Measurements from ENCODE around the gene TBK1.
"Not testable (repeated sequence)": the region's sequence is repeated elsewhere in the genome, so short reads cannot be mapped to it uniquely, and the experiment has no call there.

Gene TBK1

DNA sequence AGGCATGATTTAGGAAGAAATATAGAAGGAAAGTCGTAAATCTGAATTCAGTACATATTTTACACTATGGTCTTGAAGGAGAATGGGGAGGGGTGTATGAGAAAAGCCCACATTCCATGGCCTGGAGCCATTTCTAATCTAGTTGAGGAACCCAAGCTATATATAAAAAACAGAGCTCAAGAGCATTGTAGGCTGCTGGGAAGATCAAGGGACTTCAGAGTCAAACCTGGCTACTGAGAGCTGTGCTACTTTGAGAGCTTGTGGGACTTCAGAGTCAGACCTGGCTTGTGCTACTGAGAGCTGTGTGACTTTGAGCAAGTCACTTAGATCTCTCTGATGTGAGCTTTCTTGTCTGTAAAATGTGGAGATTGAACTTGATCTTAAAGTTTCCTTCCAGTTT lies 58.7 kb downstream of the TBK1 start:
- FAIRE-seq (no peak), DNase-seq (ENCODE audit: insufficient read length, low spot score) (no peak)
- TF ChIP-seq POLR2AphosphoS5 (IDR thresholded peaks at IDR 0.05; ENCODE audit: low read depth, low read length) (no peak), PAX5 (IDR thresholded peaks at IDR 0.05; ENCODE audit: insufficient read depth, low read length, severe bottlenecking) (no peak), TAF1 (IDR thresholded peaks at IDR 0.05; ENCODE audit: low read depth, low read length) (no peak), POU2F2 (IDR thresholded peaks at IDR 0.05; ENCODE audit: low read depth, low read length) (no peak), SPI1 (IDR thresholded peaks at IDR 0.05; ENCODE audit: low read depth, low read length) (no peak), POLR2A (IDR thresholded peaks at IDR 0.05; ENCODE audit: low read depth, low read length) (no peak)

DNA sequence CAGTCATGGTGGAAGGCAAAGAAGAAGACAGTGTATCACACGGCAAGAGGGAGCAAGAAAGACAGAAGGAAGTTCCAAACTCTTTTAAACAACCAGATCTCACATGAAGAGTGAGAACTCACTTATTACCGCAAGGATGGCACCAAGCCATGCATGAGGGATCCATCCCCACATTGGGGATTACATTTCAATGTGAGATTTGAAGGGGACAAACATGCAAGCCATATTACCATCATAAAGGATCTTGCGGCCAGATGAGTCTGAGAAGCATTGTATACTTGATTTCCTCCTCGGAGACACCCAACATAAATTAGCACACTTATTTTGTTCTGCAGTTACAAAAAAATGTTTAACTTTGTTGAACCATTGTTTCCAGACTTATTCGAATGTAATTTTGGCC lies 66.5 kb downstream of the TBK1 start:
- TF ChIP-seq POU2F2 (IDR thresholded peaks at IDR 0.05; ENCODE audit: low read depth, low read length), result no peak
- TF ChIP-seq PAX5 (IDR thresholded peaks at IDR 0.05; ENCODE audit: insufficient read depth, low read length, severe bottlenecking), result no peak
- TF ChIP-seq SPI1 (IDR thresholded peaks at IDR 0.05; ENCODE audit: low read depth, low read length), result no peak
- no peak for TF ChIP-seq POLR2A (IDR thresholded peaks at IDR 0.05; ENCODE audit: low read depth, low read length)
- TF ChIP-seq TAF1 (IDR thresholded peaks at IDR 0.05; ENCODE audit: low read depth, low read length), result no peak
- TF ChIP-seq POLR2AphosphoS5 (IDR thresholded peaks at IDR 0.05; ENCODE audit: low read depth, low read length), result no peak
- no peak for DNase-seq (ENCODE audit: insufficient read length, low spot score)
- FAIRE-seq, result no peak

DNA sequence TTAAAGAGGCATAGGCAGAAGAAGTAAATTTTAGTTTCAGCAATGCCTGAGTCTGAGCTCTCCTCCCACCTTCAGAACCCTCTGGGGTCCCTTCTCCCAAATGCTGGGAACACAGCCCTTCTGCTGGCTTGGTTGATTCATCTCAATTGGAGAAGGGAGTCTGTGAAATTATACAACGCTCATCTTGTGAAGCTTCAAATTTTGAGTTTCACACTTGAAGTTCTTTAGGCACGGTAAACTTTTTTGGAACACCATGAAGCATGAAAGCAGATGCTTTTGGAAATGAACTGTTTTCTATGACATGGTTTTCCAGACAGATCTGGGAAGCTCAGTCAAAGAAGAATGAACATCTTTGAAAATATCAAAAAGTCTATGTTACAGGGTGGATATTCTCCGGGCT lies 69.9 kb downstream of the TBK1 start:
- TF ChIP-seq TAF1 (IDR thresholded peaks at IDR 0.05; ENCODE audit: low read depth, low read length), result no peak
- no peak for TF ChIP-seq POU2F2 (IDR thresholded peaks at IDR 0.05; ENCODE audit: low read depth, low read length)
- TF ChIP-seq POLR2A (IDR thresholded peaks at IDR 0.05; ENCODE audit: low read depth, low read length), result no peak
- no peak for TF ChIP-seq POLR2AphosphoS5 (IDR thresholded peaks at IDR 0.05; ENCODE audit: low read depth, low read length)
- no peak for FAIRE-seq
- DNase-seq (ENCODE audit: insufficient read length, low spot score), result no peak

DNA sequence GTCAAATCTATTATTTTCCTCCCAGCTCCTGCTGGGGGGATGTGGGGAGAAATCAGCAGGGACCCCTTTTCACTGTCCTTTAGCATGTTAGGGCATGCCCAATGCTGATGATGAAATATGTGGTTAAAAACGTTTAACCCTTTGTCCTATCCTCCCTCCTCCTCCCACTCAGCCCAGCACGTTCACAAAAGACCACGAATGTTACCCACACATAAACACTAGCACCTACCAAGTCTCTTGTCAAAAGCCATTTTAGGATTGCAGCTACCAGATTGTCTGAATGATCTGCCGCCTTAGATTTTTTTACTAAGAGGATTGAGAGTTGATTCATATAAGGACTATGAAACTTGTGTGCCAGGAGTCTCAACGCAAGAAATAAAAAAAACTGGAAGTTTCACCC lies 70.4 kb downstream of the TBK1 start:
- peak; percentile 5 for FAIRE-seq
- no peak for TF ChIP-seq TAF1 (IDR thresholded peaks at IDR 0.05; ENCODE audit: low read depth, low read length)
- no peak for TF ChIP-seq PAX5 (IDR thresholded peaks at IDR 0.05; ENCODE audit: insufficient read depth, low read length, severe bottlenecking)
- no peak for DNase-seq (ENCODE audit: insufficient read length, low spot score)

DNA sequence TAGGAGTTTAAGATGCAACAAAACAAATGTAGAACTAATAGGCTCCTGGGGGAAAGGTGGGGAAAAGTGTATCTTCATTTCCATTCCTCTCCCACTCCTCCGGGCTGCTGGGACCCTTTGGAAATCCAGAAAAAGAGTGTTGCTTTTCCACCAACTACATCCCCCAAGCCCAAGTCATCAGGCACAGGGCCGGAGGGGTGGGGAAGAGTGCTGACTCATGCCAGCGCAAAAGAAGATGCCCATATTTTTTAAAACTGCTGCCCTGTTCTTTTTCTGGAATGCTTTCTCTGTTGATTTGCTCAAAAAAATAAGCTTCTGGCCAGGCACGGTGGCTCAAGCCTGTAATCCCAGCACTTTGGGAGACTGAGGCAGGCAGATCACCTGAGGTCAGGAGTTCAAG lies 70.9 kb downstream of the TBK1 start:
- no peak for DNase-seq (ENCODE audit: insufficient read length, low spot score)
- FAIRE-seq, result no peak
- TF ChIP-seq POLR2AphosphoS5 (IDR thresholded peaks at IDR 0.05; ENCODE audit: low read depth, low read length), result no peak
- TF ChIP-seq PAX5 (IDR thresholded peaks at IDR 0.05; ENCODE audit: insufficient read depth, low read length, severe bottlenecking), result no peak
- no peak for TF ChIP-seq POLR2A (IDR thresholded peaks at IDR 0.05; ENCODE audit: low read depth, low read length)
- no peak for TF ChIP-seq TAF1 (IDR thresholded peaks at IDR 0.05; ENCODE audit: low read depth, low read length)
- no peak for TF ChIP-seq POU2F2 (IDR thresholded peaks at IDR 0.05; ENCODE audit: low read depth, low read length)
- TF ChIP-seq SPI1 (IDR thresholded peaks at IDR 0.05; ENCODE audit: low read depth, low read length), result no peak

DNA sequence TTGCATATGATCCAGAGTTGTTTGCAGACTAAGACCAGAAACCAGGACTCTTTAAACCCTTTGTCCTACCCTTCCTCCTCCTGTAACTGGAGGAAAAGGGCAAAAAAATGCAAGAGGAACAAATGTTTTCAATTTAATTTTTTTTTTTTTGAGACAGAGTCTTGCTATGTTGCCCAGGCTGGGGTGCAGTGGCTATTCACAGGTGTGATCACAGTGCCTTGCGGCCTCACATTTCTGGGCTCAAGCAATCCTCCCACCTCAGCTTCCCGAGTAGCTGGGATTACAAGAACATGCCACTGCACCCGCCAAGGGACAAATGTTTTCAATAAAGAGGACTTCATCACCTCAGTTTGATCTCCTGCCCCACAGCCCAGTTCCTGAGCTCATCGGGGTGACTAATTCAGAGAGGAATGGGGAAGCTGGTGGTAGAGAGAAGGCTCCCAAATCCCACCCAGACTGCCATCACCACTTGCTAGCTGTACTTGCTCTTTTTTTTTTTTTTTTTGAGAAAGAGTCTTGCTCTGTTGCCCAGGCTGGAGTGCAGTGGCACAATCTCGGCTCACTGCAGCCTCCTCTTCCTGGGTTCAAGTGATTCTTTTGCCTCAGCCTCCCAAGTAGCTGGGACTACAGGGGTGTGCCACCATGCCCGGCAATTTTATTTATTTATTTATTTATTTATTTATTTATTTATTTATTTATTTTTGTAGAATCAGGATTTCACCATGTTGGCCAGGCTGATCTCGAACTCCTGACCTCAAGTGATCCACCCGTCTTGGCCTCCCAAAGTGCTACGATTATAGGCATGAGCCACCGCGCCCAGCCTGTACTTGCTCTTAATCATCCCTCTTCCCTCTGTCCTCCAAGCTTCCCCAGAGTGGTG lies 71.9 kb downstream of the TBK1 start:
- not testable (repeated sequence) for DNase-seq (ENCODE audit: insufficient read length, low spot score); FAIRE-seq

DNA sequence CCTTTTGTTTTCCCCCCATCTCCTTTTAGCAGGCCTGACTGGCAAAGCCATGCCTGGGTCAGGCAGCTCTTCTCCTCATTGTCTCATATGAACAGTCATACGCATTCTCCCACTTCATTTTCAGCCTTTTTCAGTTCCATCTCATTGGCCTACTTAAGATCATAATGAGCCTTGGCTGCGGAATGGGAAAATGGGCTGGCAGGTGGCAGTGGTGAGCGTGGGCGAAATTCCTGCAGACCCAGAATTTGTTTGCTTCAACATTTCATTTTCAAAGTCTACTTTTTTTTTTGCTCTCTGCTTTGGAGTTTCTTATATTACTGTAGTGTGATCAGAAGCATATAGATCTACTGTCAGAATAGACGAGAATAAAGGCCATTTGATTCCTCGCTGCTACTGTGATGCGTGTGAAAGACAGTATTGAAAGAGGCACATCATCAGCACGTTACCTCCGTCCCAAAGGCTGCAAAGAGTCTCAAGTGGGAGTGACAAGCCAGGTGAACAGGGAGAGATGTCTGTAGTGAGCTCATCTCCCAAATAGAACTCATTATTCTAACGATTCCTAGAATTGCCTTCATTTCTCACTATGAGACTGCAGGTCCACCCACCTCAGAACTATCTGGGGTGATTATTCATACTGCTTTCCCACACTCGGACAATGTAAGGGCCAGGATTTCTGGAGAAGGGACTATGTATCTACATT lies 73.7 kb downstream of the TBK1 start:
- no peak for DNase-seq (ENCODE audit: insufficient read length, low spot score)
- TF ChIP-seq SPI1 (IDR thresholded peaks at IDR 0.05; ENCODE audit: low read depth, low read length) (no peak), POLR2AphosphoS5 (IDR thresholded peaks at IDR 0.05; ENCODE audit: low read depth, low read length) (no peak), PAX5 (IDR thresholded peaks at IDR 0.05; ENCODE audit: insufficient read depth, low read length, severe bottlenecking) (no peak), TAF1 (IDR thresholded peaks at IDR 0.05; ENCODE audit: low read depth, low read length) (no peak)
- FAIRE-seq, result no peak

DNA sequence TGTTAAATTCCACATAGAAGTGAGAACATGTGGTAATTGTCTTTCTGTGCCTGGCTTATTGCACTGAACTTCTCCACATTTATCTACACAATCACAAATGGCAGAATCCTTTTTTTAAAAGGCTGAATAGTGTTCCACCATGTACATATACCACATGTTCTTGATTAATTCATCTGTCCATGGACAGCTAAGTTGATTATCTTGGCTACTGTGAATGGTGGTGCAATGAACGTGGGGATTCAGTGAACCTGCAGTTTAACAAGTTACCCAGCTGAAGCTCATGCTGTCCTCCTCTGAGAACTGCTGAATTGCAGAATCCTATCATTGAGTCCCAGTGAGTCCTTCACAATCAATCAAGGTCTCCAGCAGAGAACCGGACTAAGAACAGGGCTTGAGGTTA lies 74.9 kb downstream of the TBK1 start:
- no peak for FAIRE-seq
- TF ChIP-seq POLR2AphosphoS5 (IDR thresholded peaks at IDR 0.05; ENCODE audit: low read depth, low read length) (no peak), PAX5 (IDR thresholded peaks at IDR 0.05; ENCODE audit: insufficient read depth, low read length, severe bottlenecking) (no peak), TAF1 (IDR thresholded peaks at IDR 0.05; ENCODE audit: low read depth, low read length) (no peak), POU2F2 (IDR thresholded peaks at IDR 0.05; ENCODE audit: low read depth, low read length) (no peak), SPI1 (IDR thresholded peaks at IDR 0.05; ENCODE audit: low read depth, low read length) (no peak), POLR2A (IDR thresholded peaks at IDR 0.05; ENCODE audit: low read depth, low read length) (no peak)
- no peak for DNase-seq (ENCODE audit: insufficient read length, low spot score)

DNA sequence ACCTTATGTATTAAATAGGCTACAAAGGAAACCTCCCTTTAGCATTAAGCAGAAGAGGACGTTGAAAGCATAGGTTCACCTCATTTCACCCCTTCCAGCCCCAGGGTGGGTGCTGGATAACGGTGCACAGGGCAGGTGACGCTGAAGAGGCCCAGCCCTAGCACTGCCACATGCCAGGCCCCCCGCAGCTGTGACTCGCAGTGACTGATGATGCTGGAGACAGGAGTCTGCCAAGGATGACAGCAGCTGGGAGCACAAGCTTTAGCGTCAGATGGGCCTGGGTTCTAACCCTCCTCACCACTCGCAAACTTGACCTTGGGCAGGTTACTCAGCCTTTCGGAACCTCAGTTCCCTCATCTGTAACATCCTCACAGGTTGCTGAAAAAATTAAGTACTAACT lies 76.7 kb downstream of the TBK1 start:
- no peak for DNase-seq (ENCODE audit: insufficient read length, low spot score)
- no peak for FAIRE-seq
- TF ChIP-seq POLR2AphosphoS5 (IDR thresholded peaks at IDR 0.05; ENCODE audit: low read depth, low read length) (no peak), POLR2A (IDR thresholded peaks at IDR 0.05; ENCODE audit: low read depth, low read length) (no peak), TAF1 (IDR thresholded peaks at IDR 0.05; ENCODE audit: low read depth, low read length) (no peak), POU2F2 (IDR thresholded peaks at IDR 0.05; ENCODE audit: low read depth, low read length) (no peak), SPI1 (IDR thresholded peaks at IDR 0.05; ENCODE audit: low read depth, low read length) (no peak), PAX5 (IDR thresholded peaks at IDR 0.05; ENCODE audit: insufficient read depth, low read length, severe bottlenecking) (no peak)

DNA sequence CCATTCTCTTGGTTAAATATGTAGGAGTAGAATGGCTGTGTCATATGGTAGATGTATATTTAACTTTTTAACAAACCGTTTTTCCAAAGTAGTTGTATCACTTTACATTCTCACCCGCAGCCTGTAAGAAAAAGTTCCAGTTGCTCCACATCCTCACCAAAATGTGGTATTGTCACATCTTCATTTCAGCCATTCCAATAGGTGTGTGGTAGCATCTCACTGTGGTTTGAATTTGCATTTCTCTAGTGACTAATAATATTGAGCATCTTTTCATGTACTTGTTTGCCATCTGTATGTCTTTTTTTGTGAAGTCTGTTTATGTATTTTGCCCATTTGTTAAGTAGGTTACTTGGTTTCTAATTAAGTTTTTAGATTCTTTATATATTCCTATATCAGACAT lies 78.6 kb downstream of the TBK1 start:
- DNase-seq (ENCODE audit: insufficient read length, low spot score), result no peak
- TF ChIP-seq POLR2A (IDR thresholded peaks at IDR 0.05; ENCODE audit: low read depth, low read length), result no peak
- FAIRE-seq, result no peak

Data from GM12891 (cell line).